Measurements from ENCODE around the gene FBXO17. TPM values are rescaled to one million over a fixed set of nuclear protein-coding genes. Genes with fewer than 3 reads are reported as not detected.

FBXO17 gene
- total and polyA plus RNA-seq, 2 of the 13 experiments (the other 11 are each of a cell fraction or from before 2014, with no cell fraction given): 22.1 to 58.7 TPM

GRCh38 chr19:38929929-38930775 lies 45.4 kb downstream of the FBXO17 start, which contains the start of gene SARS2 (continued):
- TF ChIP-seq ZKSCAN1 (IDR thresholded peaks at IDR 0.05; ENCODE audit: low read length) (peak; percentile 100), ZNF704 (CRISPR knock-in tag; IDR thresholded peaks at IDR 0.05; ENCODE audit: borderline replicate concordance) (no peak), MTA1 (CRISPR knock-in tag; IDR thresholded peaks at IDR 0.05; ENCODE audit: borderline replicate concordance) (no peak), ZNF781 (CRISPR knock-in tag; IDR thresholded peaks at IDR 0.05; ENCODE audit: borderline replicate concordance, not compliant biosample characterization) (peak; percentile 72), ZNF746 (CRISPR knock-in tag; IDR thresholded peaks at IDR 0.05) (no peak), SALL2 (CRISPR knock-in tag; IDR thresholded peaks at IDR 0.05) (no peak), HDAC1 (CRISPR knock-in tag; IDR thresholded peaks at IDR 0.05) (peak; percentile 51), ZNF761 (CRISPR knock-in tag; conservative IDR thresholded peaks at IDR 0.05) (no peak), ELF4 (CRISPR knock-in tag; IDR thresholded peaks at IDR 0.05; ENCODE audit: borderline replicate concordance) (no peak), GRHL1 (CRISPR knock-in tag; conservative IDR thresholded peaks at IDR 0.05) (no peak), ZNF451 (CRISPR knock-in tag; IDR thresholded peaks at IDR 0.05) (peak; percentile 67; the same call in 1 of the 2 replicates), ZFP36 (IDR thresholded peaks at IDR 0.05; ENCODE audit: borderline replicate concordance, low read depth, low read length, partially characterized antibody) (no peak), MED1 (CRISPR knock-in tag; IDR thresholded peaks at IDR 0.05) (peak; percentile 6; the same call in 1 of the 2 replicates), ZNF207 (IDR thresholded peaks at IDR 0.05; ENCODE audit: borderline replicate concordance) (no peak), ZNF280D (CRISPR knock-in tag; IDR thresholded peaks at IDR 0.05) (no peak), MLLT10 (CRISPR knock-in tag; IDR thresholded peaks at IDR 0.05) (no peak), ZNF138 (CRISPR knock-in tag; IDR thresholded peaks at IDR 0.05; ENCODE audit: low read depth) (no peak), MNT (IDR thresholded peaks at IDR 0.05) (no peak), SOX6 (IDR thresholded peaks at IDR 0.05) (no peak), SOX6 (CRISPR knock-in tag; IDR thresholded peaks at IDR 0.05) (peak; percentile 56), ATF7 (IDR thresholded peaks at IDR 0.05) (no peak), ATF7 (CRISPR knock-in tag; IDR thresholded peaks at IDR 0.05) (no peak), MAX (IDR thresholded peaks at IDR 0.05) (peak; percentile 74)
